Activated T-cell treated with anti-CD3 and anti-CD28 coated beads, Interleukin-2, amount 50 U/mL, for 24 hours (primary cell): Measurements from ENCODE around the gene ST6GALNAC2.
"Not testable (repeated sequence)": the region's sequence is repeated elsewhere in the genome, so short reads cannot be mapped to it uniquely, and the experiment has no call there.

Experiments
- DNase-seq: peaks from one replicate; pipeline ENCODE4 v3.0.0-alpha.2; 2020
- H3K27ac Mint-ChIP-seq: 2 replicates; pipeline ENCODE4 v1.8.0; 2020; ENCODE audit warnings: mild to moderate bottlenecking, mixed read lengths
- H3K27me3 Mint-ChIP-seq: 2 replicates; pipeline ENCODE4 v1.8.0; 2020; ENCODE audit warnings: mixed read lengths
- H3K36me3 Mint-ChIP-seq: 2 replicates; pipeline ENCODE4 v1.8.0; 2020; ENCODE audit warnings: low read depth, mixed read lengths
- H3K4me1 Mint-ChIP-seq: 2 replicates; pipeline ENCODE4 v1.8.0; 2020; ENCODE audit warnings: low read depth, mixed read lengths
- H3K4me3 Mint-ChIP-seq: 2 replicates; pipeline ENCODE4 v1.8.0; 2020; ENCODE audit warnings: mild to moderate bottlenecking, moderate library complexity, mixed read lengths
- H3K9me3 Mint-ChIP-seq: 2 replicates; pipeline ENCODE4 v1.8.0; 2020; ENCODE audit warnings: mixed read lengths

ST6GALNAC2 gene

DNA sequence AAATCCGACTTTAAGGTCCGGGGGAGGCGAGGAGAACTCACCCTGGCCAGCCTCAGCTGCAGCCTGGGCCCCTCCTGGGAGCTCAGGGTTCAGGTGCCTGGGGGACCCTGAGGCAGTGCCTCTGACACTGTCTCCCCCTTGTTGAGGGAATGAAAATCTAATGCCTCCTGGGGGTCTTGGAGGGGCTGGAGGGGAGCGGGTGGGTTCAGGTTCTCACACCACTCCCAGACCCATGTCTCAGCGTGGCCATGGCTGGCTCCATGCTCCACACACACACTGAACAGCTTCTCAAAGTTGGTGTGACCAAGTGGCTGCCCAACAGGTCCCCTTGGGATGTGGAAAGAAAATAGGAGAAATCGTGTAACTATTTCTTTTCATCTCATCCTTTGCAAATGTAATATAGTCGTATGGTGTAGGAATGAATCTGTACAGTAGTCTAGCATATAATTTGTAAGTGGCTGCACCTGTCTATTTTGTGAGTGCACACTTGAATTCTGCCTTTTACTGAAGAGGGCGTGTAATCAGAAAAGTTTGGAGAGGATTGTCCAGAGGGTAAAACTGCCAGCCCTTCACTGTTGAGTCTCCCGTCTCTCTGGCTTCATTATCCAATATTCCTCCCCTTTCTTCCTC is 46.6 kb downstream of the ST6GALNAC2 start:
- H3K4me3 Mint-ChIP-seq: no peak overlapping the region
- no peaks in the 10 kb centered on the region for H3K36me3 Mint-ChIP-seq
- no peak overlapping the region for H3K27ac Mint-ChIP-seq
- H3K9me3 Mint-ChIP-seq: no peaks in the 10 kb centered on the region
- H3K27me3 Mint-ChIP-seq: peaks cover 66% of the 10 kb centered on the region
- peaks cover 3% of the 10 kb centered on the region for H3K4me1 Mint-ChIP-seq
- DNase-seq: no peak

- no peak for DNase-seq
- H3K4me1 Mint-ChIP-seq: peaks cover 3% of the 10 kb centered on the region
- H3K4me3 Mint-ChIP-seq: no peak overlapping the region
- no peaks in the 10 kb centered on the region for H3K36me3 Mint-ChIP-seq
- H3K9me3 Mint-ChIP-seq: no peaks in the 10 kb centered on the region
- no peak overlapping the region for H3K27ac Mint-ChIP-seq
- H3K27me3 Mint-ChIP-seq: peaks cover 59% of the 10 kb centered on the region
Observed at GRCh38 chr17:76538281-76538931, 47.3 kb downstream of the ST6GALNAC2 start.

DNA sequence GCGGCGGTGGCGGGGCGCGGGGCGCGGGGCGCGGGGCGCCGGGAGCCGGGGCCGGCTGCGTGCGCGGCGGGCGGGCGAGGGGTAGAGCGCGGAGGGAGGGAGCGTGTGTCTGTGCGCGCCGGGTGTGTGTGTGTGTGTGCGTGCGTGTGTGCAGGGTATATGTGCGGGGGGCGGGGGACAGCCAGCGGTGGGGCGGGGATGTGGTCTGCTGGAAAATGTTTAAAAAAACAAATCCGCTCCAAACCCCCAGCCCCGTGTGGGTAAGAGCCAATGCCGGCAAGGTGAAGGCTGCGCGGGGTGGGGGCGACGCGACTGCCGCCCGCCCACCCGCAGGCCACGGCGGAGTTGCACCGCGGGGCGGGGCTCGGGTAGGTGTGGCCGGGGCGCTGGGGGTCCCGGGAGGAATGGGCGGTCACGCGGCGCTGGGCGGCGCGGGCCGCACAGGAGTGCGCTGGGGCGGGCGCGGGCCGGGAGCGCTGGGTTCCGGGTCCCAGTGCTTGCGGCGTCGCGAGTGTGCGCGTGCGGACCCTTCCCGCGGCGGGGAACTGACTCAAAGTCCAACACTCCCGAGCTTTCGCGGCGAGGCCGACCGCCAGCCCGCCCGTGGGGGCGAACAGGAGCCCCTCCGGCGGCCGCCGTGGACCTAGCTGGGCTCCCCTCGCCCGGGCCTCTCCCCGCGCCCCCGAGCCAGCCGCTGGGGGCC is 47.9 kb downstream of the ST6GALNAC2 start, which contains the start of gene CYGB:
CYGB (minus strand) TSS at position 132 of the 703 bp plus-strand sequence. CDS start 167 bp downstream, outside the sequence.
- Mint-ChIP-seq H3K27ac (no peak within 1 kb of the TSS), H3K4me1 (peaks cover 3% of the 10 kb centered on the region), H3K4me3 (no peak within 1 kb of the TSS), H3K27me3 (peaks cover 56% of the 10 kb centered on the region), H3K36me3 (no peaks in the 10 kb centered on the region), H3K9me3 (no peaks in the 10 kb centered on the region)
- no peak for DNase-seq

DNA sequence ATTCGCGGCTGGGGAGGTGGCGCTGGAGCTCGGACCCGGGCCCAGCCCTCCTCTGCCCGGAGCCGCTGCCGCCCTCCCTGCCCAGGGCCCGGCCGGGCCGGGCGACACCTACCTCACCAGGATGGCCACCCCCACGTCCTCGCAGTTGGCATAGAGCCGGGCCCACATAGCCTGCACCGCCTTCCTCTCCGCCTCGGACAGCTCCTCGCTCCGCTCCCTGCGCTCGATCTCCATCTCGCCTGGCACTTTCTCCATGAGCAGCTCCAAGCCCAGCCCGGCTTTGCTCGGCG is 48.4 kb downstream of the ST6GALNAC2 start:
- H3K27me3 Mint-ChIP-seq: peaks cover 52% of the 10 kb centered on the region

DNA sequence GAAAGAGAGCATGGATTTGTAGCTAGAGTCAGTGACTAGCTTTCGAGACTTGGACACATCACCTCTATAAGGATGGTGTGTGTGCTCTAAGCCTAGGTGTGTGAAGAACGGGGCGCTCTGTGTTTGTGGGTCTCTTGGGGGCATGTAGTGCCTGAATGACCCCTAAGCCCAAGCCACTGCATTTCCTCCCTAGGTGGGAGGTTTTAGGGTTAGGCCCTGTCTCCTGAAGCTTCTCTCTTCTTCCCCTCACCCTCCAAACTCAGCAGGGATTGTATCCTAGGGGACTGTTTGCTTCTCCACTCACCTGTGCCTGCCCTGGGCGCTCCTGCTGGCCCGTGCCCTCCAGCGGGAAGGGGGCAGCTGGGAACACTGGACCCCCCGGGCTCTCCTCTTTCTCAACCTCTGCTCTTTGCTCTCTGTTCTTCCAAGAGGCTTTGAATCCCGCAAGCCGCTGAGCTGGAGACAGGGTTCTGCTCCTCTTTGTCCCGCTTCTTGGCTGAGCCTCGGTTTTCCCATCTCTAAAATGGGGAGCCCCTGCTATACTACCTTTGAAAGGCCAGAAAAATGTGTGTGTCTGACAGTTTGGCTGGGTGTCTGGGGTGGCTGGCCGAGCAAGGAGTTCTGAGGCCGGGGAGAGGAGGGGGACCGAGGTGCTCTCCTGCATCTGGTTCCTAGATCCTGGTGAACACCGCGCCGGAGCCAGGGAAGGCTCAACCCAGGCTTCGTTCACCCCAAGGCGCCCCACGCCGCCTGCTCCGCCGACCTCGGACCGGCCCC is 49.0 kb downstream of the ST6GALNAC2 start:
- H3K9me3 Mint-ChIP-seq: no peaks in the 10 kb centered on the region
- peaks cover 47% of the 10 kb centered on the region for H3K27me3 Mint-ChIP-seq
- no peaks in the 10 kb centered on the region for H3K36me3 Mint-ChIP-seq
- no peak overlapping the region for H3K27ac Mint-ChIP-seq
- no peak overlapping the region for H3K4me3 Mint-ChIP-seq
- DNase-seq: no peak
- H3K4me1 Mint-ChIP-seq: peaks cover 3% of the 10 kb centered on the region

More for the DNA sequence above, 48.4 kb downstream of the ST6GALNAC2 start:
- H3K4me3 Mint-ChIP-seq: no peak overlapping the region
- no peaks in the 10 kb centered on the region for H3K9me3 Mint-ChIP-seq
- no peak for DNase-seq
- peaks cover 3% of the 10 kb centered on the region for H3K4me1 Mint-ChIP-seq
- H3K36me3 Mint-ChIP-seq: no peaks in the 10 kb centered on the region
- H3K27ac Mint-ChIP-seq: no peak overlapping the region

GRCh38 chr17:76535788-76536510 is 49.7 kb downstream of the ST6GALNAC2 start:
- no peak overlapping the region for H3K27ac Mint-ChIP-seq
- DNase-seq: no peak
- H3K36me3 Mint-ChIP-seq: no peaks in the 10 kb centered on the region
- peaks cover 43% of the 10 kb centered on the region for H3K27me3 Mint-ChIP-seq
- H3K9me3 Mint-ChIP-seq: no peaks in the 10 kb centered on the region
- H3K4me1 Mint-ChIP-seq: peaks cover 3% of the 10 kb centered on the region
- no peak overlapping the region for H3K4me3 Mint-ChIP-seq

DNA sequence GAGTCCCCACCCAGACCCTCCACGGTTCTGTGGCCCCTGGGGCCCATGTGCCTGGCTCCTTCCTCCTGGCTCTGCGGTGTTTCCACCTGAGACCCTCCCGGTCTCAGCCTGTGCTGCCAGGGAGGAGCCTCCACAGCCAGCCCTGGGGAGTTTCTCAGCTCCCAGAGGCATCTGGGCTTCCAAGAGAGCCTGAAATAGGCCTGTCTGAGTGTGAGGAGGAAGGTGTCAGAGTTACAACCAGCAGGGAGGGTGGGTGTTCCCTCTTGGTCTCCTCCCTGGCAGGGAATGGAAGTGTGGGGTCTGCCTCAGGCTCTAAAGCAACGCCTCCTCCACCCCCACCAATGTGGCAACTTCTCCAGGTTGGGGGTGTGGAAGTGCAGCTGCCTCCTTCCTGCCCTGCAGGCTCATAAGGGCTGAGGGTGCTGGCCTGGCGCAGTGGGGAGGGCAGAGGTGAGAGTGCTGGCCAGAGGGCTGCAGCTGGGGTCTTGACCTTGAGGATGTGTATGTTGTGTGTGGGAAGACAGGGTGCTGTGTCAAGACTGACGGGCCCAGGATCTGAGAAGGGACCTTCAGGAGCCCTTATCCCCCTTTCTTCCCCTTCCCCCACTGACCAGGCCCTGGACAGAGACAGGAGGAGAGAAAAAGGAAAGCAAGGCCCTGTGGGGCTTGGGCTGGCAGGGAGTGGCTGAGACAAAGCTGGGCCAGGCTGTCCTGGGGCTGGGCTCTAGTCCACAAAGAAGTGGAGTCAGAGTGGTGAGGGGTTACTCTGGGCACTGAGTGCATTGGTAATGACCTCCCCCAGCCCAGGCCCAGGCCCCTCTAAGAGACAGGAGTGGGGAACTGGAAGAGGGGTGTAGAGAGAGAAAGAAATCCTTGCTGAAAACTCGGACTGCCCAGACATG is 50.6 kb downstream of the ST6GALNAC2 start:
- DNase-seq: no peak
- Mint-ChIP-seq H3K4me3 (no peak overlapping the region), H3K27ac (no peak overlapping the region), H3K9me3 (no peaks in the 10 kb centered on the region), H3K4me1 (peaks cover 6% of the 10 kb centered on the region), H3K36me3 (no peaks in the 10 kb centered on the region), H3K27me3 (peaks cover 35% of the 10 kb centered on the region)

GRCh38 chr17:76533640-76534359 is 51.9 kb downstream of the ST6GALNAC2 start:
- DNase-seq, H3K27ac Mint-ChIP-seq, H3K4me3 Mint-ChIP-seq, H3K36me3 Mint-ChIP-seq, H3K4me1 Mint-ChIP-seq, H3K9me3 Mint-ChIP-seq: not testable (repeated sequence)
- H3K27me3 Mint-ChIP-seq: peaks cover 23% of the 10 kb centered on the region

DNA sequence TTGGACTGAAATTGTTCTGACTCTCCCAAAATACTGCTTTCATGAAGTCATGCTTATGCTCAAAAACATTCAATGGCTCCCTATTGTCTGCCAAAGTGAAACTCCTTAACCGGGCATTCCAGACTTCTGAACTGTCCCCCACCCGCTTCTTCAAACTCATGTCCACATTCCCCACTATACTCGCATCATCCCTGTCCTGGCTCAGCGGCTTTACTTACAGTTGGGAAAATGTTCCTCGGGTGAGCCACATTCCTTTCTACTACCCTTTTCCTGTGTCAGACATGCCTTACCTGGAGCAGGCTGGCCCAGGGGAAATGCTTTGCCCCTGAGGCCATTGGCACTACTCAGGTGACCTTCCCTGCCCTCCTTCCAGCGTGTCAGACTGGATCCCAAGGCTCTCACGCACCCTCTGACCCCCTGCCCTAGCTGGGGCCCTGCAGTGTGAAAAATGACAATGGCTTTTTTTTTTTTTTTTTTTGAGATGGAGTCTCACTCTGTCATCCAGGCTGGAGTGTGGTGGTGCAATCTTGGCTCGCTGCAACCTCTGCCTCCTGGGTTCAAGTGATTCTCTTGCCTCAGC is 53.5 kb downstream of the ST6GALNAC2 start:
- no peak overlapping the region for H3K27ac Mint-ChIP-seq
- no peak for DNase-seq
- H3K27me3 Mint-ChIP-seq: peaks cover 17% of the 10 kb centered on the region
- H3K4me3 Mint-ChIP-seq: no peak overlapping the region
- H3K4me1 Mint-ChIP-seq: peaks cover 18% of the 10 kb centered on the region
- no peaks in the 10 kb centered on the region for H3K36me3 Mint-ChIP-seq
- no peaks in the 10 kb centered on the region for H3K9me3 Mint-ChIP-seq

DNA sequence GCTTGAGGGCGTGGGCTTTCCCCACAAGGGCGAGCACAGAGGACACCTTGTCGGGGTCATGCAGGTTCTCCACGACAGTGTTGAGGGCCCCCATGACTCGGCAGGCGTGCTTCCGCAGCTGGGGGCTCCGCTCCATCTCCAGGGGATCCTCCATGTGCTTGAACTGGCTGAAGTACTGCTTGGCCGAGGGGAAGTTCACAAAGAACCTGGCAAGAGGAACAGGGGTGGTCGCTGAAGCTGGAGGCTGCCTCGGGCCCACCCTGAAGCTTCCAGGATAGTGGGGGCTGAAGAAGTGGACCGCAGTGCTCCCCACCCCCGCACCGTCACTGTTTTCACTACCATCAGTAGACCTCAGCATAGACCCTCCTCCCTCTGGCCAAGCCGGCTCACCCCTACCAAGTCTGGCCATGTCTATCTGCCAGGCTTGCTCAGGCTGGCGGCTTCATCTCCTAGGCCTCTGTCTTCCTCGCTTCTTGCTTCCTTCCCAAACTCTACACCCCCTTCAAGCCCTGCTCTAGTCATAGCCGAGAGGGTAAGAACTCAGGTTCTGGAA is 54.1 kb downstream of the ST6GALNAC2 start:
- DNase-seq: no peak
- no peak overlapping the region for H3K27ac Mint-ChIP-seq
- H3K4me3 Mint-ChIP-seq: no peak overlapping the region
- peaks cover 12% of the 10 kb centered on the region for H3K27me3 Mint-ChIP-seq
- H3K4me1 Mint-ChIP-seq: peaks cover 20% of the 10 kb centered on the region
- H3K36me3 Mint-ChIP-seq: no peaks in the 10 kb centered on the region
- no peaks in the 10 kb centered on the region for H3K9me3 Mint-ChIP-seq

- no peak overlapping the region for H3K4me3 Mint-ChIP-seq
- H3K36me3 Mint-ChIP-seq: no peaks in the 10 kb centered on the region
- H3K4me1 Mint-ChIP-seq: peaks cover 20% of the 10 kb centered on the region
- peaks cover 7% of the 10 kb centered on the region for H3K27me3 Mint-ChIP-seq
- no peaks in the 10 kb centered on the region for H3K9me3 Mint-ChIP-seq
- H3K27ac Mint-ChIP-seq: no peak overlapping the region
- no peak for DNase-seq
Observed at GRCh38 chr17:76530811-76531485, 54.7 kb downstream of the ST6GALNAC2 start.

DNA sequence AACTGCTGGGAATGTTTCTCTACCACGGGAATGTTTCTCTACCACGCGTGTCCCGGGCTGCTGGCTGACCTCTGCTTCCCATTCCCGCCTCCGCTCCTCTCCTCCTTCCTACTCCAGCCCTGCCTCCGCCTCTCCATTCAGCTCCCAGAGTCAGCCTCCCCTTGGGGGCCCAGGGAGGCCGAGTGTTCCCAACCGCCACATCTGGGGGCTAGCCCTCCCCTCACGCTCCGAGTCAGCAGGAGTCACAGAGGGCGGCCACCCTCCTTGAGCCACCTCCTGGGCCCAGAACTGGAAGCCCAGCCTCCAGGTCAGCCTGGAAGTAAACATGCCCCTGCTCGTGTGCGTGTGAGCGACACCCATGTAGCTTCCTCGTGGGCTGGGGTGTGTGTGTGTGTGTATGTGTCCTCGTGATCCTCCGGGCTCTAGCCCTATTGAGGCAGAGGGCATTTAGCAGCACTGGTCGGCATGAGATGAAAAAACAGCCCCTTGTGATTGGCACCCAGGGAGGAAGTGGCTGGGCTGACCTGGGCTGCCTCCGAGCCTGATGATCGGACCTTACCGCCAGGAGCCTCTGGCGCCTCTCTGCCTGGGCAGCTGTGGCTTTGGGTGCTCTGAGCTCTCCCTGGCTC is 55.5 kb downstream of the ST6GALNAC2 start:
- Mint-ChIP-seq H3K36me3 (no peaks in the 10 kb centered on the region), H3K27ac (no peak overlapping the region), H3K9me3 (no peaks in the 10 kb centered on the region), H3K4me3 (no peak overlapping the region), H3K27me3 (peaks cover 2% of the 10 kb centered on the region), H3K4me1 (peaks cover 20% of the 10 kb centered on the region)
- DNase-seq: no peak
